Tongue (tissue), 2 donors: ENCODE data around the gene TMPRSS11D. TPM values are rescaled to one million over a fixed set of nuclear protein-coding genes. Genes with fewer than 3 reads are reported as not detected.

Experiments
- DNase-seq: peaks from one replicate; pipeline ENCODE4 v3.0.0-alpha.2; 2015
- total RNA-seq: library from RNA; depleted of rRNA; stranded (reverse); fragments of >200 nt; gene quantifications from one replicate; pipeline ENCODE4 v1.2.3, GENCODE V29; 2014

Gene TMPRSS11D
- total RNA-seq, 1 donor from 2014 or later: 6.6 TPM

GRCh38 chr4:67886281-67886680 lies 2.5 kb upstream of the TMPRSS11D start:
- no peak for DNase-seq

GRCh38 chr4:67885762-67886161 lies 2.0 kb upstream of the TMPRSS11D start:
- DNase-seq: no peak

- no peak for DNase-seq
These were observed 899 bp upstream of the TMPRSS11D start for GRCh38 chr4:67884701-67885100.

- no peak for DNase-seq
These were observed 344 bp downstream of the TMPRSS11D start for GRCh38 chr4:67883458-67883857.

- peak; percentile 80 for DNase-seq
These were observed 2.8 kb downstream of the TMPRSS11D start for GRCh38 chr4:67880866-67881610.

GRCh38 chr4:67879486-67879885 lies 4.3 kb downstream of the TMPRSS11D start:
- no peak for DNase-seq

GRCh38 chr4:67877086-67877485 lies 6.7 kb downstream of the TMPRSS11D start:
- DNase-seq: no peak

GRCh38 chr4:67874986-67875385 lies 8.8 kb downstream of the TMPRSS11D start:
- peak; percentile 22 for DNase-seq

- DNase-seq: no peak
These were observed 10.7 kb downstream of the TMPRSS11D start for GRCh38 chr4:67873116-67873515.

GRCh38 chr4:67871867-67872266 lies 11.9 kb downstream of the TMPRSS11D start:
- DNase-seq: peak; percentile 44

- no peak for DNase-seq
These were observed 14.1 kb downstream of the TMPRSS11D start for GRCh38 chr4:67869580-67870190.

GRCh38 chr4:67861513-67861912 lies 22.3 kb downstream of the TMPRSS11D start:
- DNase-seq: peak; percentile 57

- DNase-seq: no peak
These were observed 30.5 kb downstream of the TMPRSS11D start for GRCh38 chr4:67853336-67853735.

GRCh38 chr4:67820903-67821302 lies 62.9 kb downstream of the TMPRSS11D start:
- no peak for DNase-seq

- no peak for DNase-seq
These were observed 73.8 kb downstream of the TMPRSS11D start for GRCh38 chr4:67810011-67810410.

- no peak for DNase-seq
These were observed 74.3 kb downstream of the TMPRSS11D start for GRCh38 chr4:67809502-67809901.

- DNase-seq: no peak
These were observed 87.0 kb downstream of the TMPRSS11D start for GRCh38 chr4:67796810-67797209.

GRCh38 chr4:67790721-67791120 lies 93.1 kb downstream of the TMPRSS11D start:
- DNase-seq: no peak

GRCh38 chr4:67787311-67787710 lies 96.5 kb downstream of the TMPRSS11D start:
- no peak for DNase-seq

- DNase-seq: no peak
These were observed 98.3 kb downstream of the TMPRSS11D start for GRCh38 chr4:67785528-67785927.

- DNase-seq: no peak
These were observed 104.2 kb downstream of the TMPRSS11D start for GRCh38 chr4:67779631-67780030.

- no peak for DNase-seq
These were observed 107.1 kb downstream of the TMPRSS11D start for GRCh38 chr4:67776746-67777145.
